NCI-H128 (cell line): ENCODE results near the gene TRIM2.

Experiments used
- DNase-seq: peaks from one replicate; lab custom pipeline; 2025; ENCODE audit not compliant: unreplicated experiment; lab: John Stamatoyannopoulos, UW

Gene TRIM2

DNA sequence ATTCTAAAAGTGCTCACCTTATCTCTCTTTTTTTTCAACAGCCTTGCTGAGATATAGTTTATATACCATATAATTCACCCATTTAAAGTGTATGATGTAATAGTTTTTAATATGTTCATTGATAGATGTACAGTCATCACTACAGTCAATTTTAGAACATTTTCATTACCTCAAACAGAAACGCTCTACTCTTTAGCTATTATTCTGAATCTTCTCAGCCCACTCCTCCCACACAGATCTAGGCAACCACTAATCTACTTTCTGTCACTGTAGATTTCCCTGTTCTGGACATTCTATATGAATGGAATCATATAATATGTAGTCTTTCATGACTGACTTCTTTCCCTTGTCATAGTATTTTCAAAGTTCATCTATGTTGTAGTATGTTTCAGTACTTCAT, 162.8 kb downstream of the TRIM2 start:
- DNase-seq = no peak

DNA sequence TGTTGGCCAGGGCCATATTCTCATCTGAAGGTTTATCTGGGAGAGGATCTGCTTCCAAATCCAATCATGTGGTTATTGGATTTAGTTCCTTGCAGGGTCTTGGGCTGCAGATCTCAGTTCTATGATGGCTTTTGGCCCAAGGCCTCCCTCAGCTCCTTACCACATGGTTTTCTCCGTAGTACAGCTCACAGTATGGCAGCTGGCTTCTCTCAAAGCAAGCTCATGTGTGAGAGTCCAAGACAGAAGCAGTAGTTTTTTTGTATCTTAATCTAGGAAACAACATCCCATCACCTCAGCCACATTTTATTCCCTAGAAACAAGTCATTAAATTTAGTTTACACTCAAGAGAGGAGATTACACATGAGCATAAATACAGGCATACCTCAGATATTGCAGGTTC, 164.8 kb downstream of the TRIM2 start:
- no peak for DNase-seq

DNA sequence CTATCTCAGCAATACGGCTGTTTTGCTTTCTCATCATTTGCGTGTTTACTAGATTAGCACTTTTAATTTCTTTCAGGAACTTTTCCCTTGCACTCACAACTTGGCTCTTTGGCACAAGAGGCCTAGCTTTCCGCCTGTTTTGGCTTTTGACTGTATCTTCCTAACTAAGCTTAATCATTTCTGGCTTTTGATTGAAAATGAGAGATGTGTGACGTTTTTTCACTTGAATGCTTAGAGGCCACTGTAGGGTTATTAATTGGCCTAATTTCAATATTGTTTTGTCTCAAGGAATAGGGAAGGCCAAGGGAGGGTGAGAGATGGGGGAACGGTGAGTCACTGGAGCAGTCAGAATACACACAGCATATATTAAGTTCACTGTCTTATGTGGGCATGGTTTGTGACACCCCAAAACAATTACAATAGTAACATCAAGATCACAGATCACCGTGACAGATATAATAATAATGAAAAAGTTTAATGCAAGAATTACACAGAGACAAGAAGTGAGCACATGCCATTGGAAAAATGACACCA, 167.5 kb downstream of the TRIM2 start:
- DNase-seq = no peak

DNA sequence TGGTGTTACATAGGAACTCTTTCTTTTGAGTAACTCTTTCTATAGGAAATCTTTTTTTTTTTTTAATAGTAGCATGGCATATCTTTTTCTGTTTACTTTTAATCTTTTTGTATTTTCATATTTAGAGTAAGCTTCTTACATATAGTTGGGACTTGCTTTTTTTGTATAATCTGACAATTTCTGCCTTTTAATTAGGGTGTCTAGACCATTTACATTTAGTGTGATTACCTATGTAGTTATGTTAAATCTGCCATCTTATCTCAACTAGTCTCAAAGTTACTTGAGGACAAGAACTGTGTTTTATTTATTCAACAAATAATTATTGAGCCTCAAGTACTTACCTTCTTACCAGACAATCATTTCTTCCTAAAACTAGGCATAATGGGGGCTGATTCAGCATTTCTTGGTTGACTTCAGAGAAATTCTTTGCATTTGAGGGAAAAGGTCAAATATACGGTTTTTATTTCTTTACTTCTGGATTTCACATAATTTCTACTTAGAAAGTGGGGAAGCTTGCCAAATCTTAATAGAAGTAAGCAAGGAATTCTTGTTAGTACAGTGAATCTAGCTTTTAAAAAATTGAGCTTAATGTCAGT, 168.8 kb downstream of the TRIM2 start:
- DNase-seq = no peak

DNA sequence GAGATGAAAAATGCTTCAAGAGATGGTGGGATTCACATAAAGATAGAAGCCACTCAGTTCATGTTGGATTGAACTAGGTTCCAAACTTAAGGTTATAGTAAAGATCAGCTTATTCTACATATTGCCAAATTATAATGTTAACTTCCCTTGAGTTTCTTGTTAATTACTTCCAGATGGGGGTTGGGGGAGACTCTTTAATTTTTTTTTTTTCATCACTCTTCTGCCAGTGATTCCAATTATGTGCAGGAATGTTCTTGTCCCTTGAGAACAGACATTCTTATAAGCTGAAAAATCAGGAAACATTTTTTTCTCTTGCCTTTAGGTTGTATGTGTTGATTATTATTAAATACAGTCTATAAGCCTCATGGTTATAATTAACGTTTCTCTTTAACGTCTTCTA, 170.2 kb downstream of the TRIM2 start:
- DNase-seq = no peak

DNA sequence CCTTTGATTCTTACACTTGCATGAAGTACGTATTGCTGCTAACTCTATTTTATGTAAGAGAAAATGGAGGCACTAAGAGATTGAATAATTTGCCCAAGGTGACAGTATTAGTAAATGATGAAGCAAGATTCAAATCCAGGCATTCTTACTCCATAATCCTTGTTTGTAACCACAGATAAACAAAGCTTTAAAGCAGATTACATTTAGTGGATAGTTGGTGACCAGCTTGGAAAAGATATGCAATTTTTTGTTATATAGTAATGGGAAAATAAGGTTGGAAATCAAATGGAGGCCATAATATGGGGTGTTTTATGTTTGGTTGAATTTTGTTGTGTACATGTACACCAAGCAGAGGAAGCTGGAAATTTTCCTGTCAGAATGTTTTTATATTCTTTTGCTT, 171.1 kb downstream of the TRIM2 start:
- no peak for DNase-seq

DNA sequence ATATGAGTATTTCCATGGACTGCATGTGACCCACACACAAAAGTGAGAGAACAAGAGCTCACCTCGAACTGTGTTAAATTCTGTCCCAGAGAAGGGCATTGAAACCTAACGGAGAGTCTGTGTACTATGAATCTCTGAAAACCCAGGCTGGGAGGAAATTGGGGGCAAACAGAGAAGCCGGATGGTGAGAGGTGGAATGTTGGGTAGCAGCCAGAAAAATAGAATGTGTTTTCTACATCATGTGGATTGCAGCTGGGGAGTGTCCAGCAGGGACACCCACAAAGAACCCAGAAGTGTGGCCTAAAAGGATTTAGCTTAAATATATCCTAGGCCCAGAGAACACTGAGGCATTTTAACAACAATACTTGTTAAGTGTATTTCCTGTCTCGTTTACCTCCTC, 178.9 kb downstream of the TRIM2 start:
- DNase-seq = no peak

DNA sequence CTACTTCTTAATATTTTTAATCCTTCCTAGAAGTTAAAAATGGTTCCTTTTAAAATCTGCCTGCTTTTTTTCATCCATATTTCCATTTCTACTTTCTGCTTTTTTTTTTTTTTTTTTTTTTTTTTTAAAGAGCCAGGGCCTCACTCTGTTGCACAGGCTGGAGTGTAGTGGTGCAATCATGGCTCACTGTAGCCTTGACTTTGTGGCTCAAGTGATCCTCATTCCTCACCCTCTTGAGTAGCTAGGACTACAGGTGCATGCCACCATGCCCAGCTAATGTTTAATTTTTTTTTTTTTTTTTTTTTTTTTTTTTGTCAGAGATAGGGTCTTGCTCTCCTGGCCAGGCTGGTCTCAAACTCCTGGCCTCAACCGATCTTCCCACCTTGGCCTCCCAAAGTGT, 179.9 kb downstream of the TRIM2 start:
- DNase-seq = no peak

DNA sequence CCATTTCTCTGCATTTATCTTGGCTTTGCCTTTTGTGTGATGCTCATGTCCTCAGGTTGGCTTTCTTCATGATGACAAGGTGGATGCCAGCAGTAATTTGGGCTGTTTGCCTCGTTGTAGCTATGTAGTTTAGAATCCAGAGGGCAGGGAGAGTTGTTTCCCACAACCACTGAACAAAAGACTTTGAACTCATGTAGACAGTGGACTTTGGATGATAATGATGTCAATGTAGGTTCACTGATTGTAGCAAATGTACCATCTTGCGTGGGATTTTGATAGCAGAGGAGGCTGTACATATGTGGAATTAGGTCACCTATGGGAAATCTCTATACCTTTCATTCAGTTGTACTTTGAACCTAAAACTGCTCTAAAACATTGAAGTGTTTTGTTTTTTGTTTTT, 181.5 kb downstream of the TRIM2 start:
- no peak for DNase-seq

DNA sequence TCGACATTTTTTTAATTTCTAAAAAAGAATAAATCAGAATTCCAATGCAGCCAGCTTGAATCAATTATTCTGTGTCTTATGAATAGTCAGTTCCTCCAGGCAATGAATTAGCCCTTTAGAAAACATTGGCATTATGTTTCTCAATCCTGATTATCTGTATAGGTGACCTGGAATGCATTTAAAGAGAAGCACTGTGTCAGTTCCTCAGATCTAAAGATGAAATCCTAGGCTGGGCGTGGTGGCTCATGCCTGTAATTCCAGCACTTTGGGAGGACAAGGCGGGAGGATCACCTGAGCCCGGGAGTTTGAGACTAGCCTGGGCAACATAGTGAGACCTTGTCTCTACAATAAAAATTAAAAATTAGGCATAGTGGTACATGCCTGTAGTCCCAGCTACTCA, 183.7 kb downstream of the TRIM2 start:
- DNase-seq = no peak
